GM19324 (cell line): Measurements from ENCODE around the gene VAPA.

Experiments
- ATAC-seq: cut with Tn5 transposase; IDR thresholded peaks from one replicate; pipeline ENCODE4 v1.9.1; 2021; ENCODE audit warnings: mild to moderate bottlenecking, moderate library complexity; ENCODE audit not compliant: unreplicated experiment, low FRiP score

The VAPA gene

DNA sequence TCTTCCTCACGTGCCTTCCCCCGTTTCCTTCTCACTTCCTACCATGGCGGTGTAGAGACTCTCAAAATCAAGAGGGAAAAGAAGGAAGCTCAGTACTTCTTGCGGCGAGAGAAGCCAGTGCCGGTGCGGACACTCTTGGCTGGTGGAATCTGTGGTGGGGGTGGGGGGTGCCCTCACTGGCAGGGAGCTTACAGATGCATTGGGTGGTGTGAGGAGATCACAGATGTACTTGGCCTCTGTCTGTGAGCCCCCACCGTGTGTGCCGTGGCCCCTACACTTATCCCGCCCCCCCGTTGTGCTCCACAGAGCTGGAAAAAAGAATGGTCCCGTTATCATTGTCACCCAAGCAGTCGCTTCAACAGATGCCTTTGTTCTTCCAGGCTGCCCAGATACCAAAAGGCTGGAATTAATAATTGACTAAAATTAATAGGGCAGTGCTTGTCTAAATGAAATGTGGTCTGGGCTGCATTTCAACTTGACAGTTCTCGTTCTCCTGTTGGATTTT is 79.8 kb downstream of the VAPA start:
- no peak for ATAC-seq

DNA sequence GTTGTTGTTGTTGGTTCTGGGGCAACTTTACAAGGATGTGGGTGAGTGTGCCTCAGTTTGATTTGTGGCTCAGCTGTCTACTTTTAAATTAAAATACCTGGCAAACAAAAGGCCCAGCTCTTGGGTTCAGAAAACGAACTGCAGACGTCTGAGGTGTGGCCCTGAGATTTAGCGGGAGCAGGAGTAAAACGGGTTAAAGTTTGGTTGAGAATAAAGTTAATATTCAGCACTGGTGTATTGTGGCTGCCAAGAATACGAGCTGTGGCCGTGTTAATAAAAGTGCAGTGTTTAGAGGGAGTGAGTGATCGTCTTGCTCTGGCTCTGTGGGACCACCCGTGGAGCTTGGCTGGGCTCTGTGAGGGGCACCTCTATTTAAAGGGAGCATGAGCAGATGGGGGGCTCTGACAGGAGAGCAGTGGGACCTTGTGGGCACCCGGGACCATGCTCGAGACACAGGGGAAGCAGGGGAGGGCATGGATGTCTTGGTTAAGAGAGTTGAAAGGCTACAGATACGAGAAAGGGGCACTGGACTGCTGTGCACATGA is 80.3 kb downstream of the VAPA start:
- ATAC-seq: no peak

DNA sequence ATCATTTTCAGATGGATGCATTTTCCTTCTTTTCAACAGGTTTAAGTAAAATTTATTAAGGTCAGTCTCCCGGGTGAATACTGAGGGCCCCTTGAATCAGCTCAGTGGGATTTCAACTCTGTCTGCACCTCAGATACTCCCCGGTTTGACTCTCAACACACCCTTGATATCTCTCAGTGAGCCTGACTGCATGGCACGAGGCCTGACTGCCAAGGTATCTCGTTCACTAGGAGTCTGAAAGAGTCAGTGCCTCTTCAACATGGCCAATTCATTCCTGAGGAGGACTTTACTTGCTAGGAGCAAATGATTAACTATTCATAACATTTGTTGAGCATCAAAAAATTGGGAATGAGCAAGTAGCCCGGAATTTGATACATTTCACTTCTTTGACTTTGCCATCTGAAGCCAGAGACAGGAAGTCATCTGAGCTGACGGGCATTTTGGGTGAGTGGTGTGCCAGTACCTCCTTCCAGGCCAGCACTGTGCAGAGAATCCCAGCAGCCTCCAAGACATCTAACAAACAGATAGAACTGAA is 81.0 kb downstream of the VAPA start:
- ATAC-seq: no peak

DNA sequence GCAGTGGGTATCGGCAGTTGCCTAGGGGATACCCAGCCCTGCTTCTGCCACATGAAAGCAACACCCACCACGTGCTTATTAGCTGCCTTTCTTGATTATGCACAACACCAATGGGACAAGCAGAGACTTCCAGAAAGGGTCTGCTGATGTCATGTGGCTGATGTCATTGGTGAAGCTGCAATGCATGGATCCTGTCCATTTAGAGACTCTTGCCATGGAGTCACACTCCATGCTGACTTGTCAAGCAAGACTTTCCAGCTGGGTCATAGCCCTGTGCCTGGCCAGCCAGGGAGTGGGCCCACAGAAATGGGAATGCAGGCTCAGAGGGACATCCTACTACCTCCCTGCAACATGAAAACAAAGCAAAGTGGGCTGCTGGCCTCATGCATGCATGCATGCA is 81.8 kb downstream of the VAPA start:
- no peak for ATAC-seq

DNA sequence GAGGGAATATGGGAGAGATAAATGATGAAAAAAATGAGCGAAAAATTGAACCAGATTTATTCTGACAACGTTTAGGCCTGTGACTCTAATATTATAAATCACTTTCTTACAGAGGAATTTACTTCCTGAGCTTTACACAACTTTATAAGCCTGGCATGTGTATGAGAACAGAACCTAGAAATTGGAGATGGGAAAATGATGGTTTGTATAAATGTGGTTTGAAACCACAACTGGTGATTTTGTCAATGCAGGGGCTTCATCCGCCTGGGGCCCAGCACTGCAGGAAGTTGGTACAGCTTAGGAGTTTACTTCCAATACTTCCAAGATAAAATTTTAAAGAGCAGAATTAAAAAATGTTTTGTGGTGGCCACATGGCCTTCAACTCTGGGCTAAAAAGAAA is 82.3 kb downstream of the VAPA start:
- ATAC-seq: no peak

DNA sequence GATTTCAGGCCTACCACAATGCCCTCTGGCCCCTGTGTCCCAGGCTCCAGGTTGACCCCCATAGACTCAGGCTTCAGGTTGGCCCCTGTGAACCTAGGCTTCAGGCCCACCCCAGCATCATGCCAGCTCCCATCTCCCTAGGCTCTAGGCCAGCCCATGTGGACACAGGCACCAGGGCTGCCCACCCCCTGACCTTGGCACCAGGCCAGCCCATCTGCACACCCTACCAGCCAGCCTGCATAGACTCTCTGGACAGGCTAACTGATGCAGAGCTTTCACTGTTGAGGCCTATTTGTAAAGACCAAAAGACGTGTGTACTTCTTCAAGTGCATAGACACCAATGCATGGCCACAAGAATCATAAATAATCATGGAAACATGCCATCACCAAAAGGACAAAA is 83.9 kb downstream of the VAPA start:
- ATAC-seq: no peak

DNA sequence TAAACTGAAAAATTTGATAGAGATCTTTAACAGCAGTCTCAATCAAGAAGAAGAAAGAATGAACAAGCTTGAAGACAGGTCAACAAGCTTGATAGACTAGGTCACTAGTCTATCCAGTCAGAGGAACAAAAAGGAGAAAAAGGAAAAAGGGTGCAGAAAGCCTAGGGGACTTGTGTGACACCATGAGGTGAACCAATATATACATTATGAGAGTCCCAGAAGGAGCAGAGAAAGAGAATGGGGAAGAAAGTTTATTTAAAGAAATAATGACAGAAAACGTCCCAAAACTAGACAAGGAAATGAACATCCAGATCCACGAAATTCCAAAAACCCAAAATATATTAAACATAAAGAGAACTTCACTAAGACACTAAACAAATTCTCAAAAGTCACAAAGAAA is 84.5 kb downstream of the VAPA start:
- no peak for ATAC-seq

DNA sequence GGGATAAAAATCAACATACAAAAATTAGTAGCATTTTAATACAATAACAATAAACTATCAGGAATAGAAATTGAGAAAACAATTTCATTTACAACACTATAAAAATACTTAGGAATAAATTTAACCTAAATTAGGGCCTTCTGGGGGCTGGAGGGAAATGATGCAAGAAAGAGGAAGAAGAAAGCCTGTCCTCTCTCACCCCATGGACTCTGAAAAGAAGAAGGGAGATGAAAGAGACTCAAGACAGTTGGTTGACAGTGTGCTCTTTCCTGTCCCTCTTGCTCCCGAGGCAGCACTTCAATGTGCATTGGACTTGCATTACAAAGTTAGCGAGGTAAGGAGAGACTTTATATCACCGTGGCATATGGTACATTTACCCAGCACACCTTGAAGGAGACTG is 88.5 kb downstream of the VAPA start:
- ATAC-seq: no peak

DNA sequence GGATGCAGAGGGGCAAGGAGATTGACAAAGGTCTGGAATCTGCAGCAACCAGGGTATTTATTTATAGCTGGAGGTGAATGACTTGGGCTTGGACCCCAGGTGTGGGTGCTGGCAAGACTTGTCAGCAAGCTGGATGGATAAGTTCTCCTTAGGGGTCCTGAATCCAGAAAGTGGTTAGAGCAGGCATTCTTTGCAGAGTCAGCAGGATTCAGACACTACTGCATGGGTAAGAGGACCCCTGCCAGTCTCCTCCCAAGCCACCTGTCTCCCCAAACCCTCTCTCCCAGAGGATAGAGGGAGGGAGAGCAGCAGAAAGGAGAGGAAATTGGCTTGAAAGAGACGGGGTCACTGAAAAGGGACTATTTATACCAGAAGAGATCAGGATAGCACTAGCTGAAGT is 89.5 kb downstream of the VAPA start:
- no peak for ATAC-seq

DNA sequence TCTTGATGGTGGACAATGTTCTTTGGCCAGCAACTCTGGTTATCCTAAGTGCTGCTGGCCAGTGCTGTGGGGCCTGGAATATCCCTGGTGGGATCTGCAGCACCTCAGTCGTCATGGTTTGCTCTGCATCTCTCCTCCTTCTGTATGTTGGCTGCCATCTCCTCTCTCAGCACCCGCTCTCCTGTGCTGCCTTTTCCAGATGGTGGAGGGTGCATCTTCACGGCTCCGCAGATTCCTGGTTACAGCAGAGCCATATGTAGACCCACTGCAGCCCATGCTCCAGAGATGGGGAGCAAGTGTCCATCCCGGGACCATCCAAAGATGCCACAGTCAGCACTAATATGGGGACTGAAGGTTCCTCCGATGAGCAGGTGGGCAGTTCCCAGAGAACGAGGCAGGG is 90.0 kb downstream of the VAPA start:
- no peak for ATAC-seq

DNA sequence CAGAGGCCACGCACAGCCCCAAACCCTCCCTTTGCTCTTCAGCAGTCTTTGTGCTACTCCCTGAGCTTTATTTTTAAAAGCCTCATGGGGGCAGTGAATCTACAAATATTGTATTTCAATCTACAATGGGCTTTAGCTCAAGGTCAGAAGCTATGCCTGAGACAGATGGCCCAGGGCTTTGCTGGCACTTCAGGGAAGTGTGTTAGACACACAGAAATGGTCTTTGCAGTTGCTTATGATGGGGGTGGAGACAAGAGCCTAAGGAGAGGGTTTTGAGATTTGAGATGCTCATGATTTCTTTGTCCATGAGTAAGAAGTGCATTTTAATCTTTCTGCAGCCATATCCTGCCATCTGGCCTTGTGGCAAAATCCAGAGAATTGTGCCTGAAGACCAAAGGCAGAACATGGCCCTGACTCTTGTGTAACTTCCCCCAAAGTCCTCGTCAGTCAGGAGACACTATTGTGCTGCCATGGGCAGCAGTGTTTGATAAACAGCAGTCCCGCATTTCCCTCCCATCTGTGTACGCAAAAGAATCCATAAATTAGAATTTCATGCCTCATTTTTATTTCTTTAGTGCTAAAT is 92.6 kb downstream of the VAPA start:
- ATAC-seq: no peak

DNA sequence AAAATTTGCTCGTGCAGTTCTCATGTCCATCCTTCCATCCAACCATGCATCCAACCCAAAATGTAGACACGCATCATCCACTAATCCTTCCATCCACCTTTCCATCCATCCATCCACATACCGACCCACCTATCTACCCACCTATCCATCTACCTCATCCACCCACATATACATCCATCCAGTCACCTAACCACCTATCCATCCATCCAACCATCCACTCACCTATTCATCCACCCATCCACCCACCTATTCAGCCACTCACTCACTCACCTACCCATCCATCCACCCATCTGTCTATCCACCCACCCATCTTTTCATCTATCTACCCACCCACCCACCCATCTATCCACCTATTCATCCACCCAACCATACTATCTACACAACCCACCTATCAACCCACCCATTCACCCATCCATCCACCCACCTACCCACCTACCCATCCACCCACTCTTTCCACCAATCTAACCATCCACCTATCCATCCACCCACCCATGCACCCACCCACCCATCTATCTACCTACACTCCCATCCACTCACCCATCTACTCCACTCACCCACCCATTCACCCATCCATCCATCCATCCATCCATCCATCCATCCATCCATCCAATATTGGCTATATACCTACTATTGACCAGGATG is 94.3 kb downstream of the VAPA start:
- ATAC-seq: no peak
